Lower leg skin (tissue), 4 donors: ENCODE data around the gene PTPRN2. TPM values are rescaled to one million over a fixed set of nuclear protein-coding genes. Genes with fewer than 3 reads are reported as not detected.

Experiments used
- DNase-seq, 2 donors: peaks; one replicate each; pipeline ENCODE4 v3.0.0-alpha.2; 2019; ENCODE audit warnings: low spot score in 2 of 2
- H3K4me3 ChIP-seq: fragments of 200-600 bp; sonication (generic); 2 replicates; pipeline ENCODE4 v1.5.1; 2017; ENCODE audit warnings: mild to moderate bottlenecking, low read depth; ENCODE audit not compliant: poor library complexity, severe bottlenecking
- POLR2A ChIP-seq, 2 donors: fragments of 450-650 bp; IDR thresholded peaks; one replicate each; pipeline ENCODE4 v1.6.1; 2016 to 2017; ENCODE audit warnings: antibody characterized with exemption in 2 of 2, mild to moderate bottlenecking in 1 of 2, moderate library complexity in 1 of 2
- WGBS, 2 donors: methylation state at CpG; one replicate each; pipeline ENCODE4 v1.1.5; 2018; 5-methylcytosine and 5-hydroxymethylcytosine counted together
- intact Hi-C: fragments of 100-400 bp; cut with DNase I; formaldehyde crosslinking; loops from one replicate; pipeline ENCODE4 v1.15.0; 2023; ENCODE audit warnings: low total_unique reads
- total RNA-seq, 4 donors: library from RNA; depleted of rRNA; stranded (reverse); fragments of >200 nt; gene quantifications; one replicate each; pipeline ENCODE4 v1.1.0, GENCODE V29; 2016
- TF ChIP-seq, protein P1 (sequence below), 3 donors: fragments of 450-650 bp; IDR thresholded peaks; one replicate each; pipeline ENCODE4 v1.5.1; 2016; ENCODE audit warnings: antibody characterized with exemption in 3 of 3, mild to moderate bottlenecking in 3 of 3, moderate library complexity in 2 of 3

PTPRN2 gene
- total RNA-seq, 4 donors from 2014 or later = 0.11 to 1.6 (median 0.92) TPM

DNA sequence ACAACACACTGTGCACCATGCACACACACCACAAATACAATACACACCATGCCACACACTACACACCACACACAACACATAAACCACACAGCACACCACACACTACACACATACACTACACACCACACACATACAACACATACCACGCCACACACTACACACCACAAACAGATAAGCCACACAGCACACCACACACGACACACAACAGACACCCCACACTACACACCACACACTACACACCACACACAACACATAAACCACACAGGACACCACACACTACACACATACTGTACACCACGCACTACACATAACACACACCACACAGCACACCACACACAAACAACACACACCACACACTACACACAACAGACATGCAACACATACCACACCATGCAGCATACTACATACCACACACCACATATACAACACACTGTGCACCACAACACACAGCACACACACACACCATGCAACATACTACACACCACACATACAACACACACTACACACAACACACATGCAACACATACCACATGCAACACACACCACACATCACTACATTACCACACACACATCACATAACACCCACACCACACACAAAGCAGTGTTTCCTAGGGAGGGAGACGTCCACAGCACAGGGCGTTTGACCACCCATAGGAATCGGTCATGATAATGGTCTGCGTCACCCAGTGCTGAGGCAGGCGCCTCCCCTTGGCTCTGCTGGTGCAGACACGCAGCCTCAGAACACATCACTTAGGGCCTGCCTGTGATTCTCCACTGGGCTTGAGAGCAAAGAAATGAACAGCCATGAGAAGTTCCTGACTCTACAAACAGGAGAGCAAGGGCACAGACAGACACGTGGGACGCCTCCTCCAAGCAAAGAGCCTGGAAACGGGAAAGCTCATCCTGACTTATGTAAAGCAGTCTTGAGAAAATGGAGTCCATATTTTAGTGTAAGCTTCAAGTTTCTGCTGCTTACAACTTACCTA lies 458.3 kb downstream of the PTPRN2 start:
- TF ChIP-seq, protein P1, sequence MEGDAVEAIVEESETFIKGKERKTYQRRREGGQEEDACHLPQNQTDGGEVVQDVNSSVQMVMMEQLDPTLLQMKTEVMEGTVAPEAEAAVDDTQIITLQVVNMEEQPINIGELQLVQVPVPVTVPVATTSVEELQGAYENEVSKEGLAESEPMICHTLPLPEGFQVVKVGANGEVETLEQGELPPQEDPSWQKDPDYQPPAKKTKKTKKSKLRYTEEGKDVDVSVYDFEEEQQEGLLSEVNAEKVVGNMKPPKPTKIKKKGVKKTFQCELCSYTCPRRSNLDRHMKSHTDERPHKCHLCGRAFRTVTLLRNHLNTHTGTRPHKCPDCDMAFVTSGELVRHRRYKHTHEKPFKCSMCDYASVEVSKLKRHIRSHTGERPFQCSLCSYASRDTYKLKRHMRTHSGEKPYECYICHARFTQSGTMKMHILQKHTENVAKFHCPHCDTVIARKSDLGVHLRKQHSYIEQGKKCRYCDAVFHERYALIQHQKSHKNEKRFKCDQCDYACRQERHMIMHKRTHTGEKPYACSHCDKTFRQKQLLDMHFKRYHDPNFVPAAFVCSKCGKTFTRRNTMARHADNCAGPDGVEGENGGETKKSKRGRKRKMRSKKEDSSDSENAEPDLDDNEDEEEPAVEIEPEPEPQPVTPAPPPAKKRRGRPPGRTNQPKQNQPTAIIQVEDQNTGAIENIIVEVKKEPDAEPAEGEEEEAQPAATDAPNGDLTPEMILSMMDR (IDR thresholded peaks at IDR 0.05) = no peak
- TF ChIP-seq POLR2A (IDR thresholded peaks at IDR 0.05) = no peak
- intact Hi-C loops = no loop called here
- DNase-seq = peak in 1 of 2 donors; percentile 13
- H3K4me3 ChIP-seq = no peak overlapping the region
- WGBS, 2 donors = 80 to 91% methylated on average over 12 of the region's 12 CpGs

DNA sequence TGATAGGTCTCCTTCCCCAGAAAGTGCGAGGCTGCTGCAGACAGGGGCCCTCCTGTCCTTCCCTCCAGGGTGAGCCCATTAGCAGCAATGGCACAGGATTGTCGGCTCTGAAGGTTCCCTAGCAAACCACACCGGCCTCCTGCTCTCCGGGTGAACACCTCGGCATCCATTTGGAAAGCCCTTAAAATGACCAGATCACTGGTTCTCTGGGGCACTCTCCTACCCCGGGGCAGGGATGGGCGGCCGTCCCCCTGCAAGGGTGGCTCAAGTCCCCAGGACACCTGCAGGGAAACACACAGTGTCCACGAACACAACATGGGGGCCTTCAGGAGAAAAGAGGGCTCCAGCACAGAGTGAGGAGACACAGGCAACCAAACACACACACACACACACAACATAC lies 459.1 kb downstream of the PTPRN2 start:
- WGBS, 2 donors = 78 to 87% methylated on average over 9 of the region's 9 CpGs
- DNase-seq = peak in 1 of 2 donors; percentile 34
- intact Hi-C loops = no loop called here
- no peak for TF ChIP-seq POLR2A (IDR thresholded peaks at IDR 0.05)
- TF ChIP-seq, protein P1 (IDR thresholded peaks at IDR 0.05) = no peak
- H3K4me3 ChIP-seq = no peak overlapping the region

GRCh38 chr7:158127241-158127640 lies 460.4 kb downstream of the PTPRN2 start:
- DNase-seq = peak in 1 of 2 donors; percentile 64
- no peak overlapping the region for H3K4me3 ChIP-seq
- WGBS, 2 donors = 91 to 97% methylated on average over 15 of the region's 15 CpGs
- intact Hi-C loops = no loop called here
- no peak for TF ChIP-seq POLR2A (IDR thresholded peaks at IDR 0.05)
- TF ChIP-seq, protein P1 (IDR thresholded peaks at IDR 0.05) = no peak

DNA sequence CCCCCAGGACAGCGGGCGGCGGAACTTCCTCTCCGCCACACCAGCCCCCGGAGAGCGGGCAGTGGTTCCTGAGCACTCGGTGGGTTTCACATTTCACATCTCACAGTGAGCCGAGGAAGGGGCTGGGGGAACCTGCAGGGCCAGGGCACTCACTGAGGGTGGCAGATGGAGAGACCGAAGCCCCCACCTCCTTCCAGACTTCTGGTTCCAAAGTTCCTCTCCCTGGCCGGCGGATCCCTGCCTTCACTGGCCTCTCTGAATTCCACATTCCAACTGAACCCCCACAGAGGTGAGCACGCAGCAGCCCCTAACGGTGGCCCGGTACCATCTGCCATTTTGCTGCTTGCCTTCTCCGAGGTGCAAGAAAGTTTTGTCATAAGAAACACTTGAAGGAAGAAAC lies 461.0 kb downstream of the PTPRN2 start:
- intact Hi-C loops = no loop called here
- TF ChIP-seq, protein P1 (IDR thresholded peaks at IDR 0.05) = no peak
- no peak for TF ChIP-seq POLR2A (IDR thresholded peaks at IDR 0.05)
- no peak for DNase-seq
- WGBS, 2 donors = 84 to 97% methylated on average over 13 to 15 of the region's 15 CpGs
- H3K4me3 ChIP-seq = no peak overlapping the region

DNA sequence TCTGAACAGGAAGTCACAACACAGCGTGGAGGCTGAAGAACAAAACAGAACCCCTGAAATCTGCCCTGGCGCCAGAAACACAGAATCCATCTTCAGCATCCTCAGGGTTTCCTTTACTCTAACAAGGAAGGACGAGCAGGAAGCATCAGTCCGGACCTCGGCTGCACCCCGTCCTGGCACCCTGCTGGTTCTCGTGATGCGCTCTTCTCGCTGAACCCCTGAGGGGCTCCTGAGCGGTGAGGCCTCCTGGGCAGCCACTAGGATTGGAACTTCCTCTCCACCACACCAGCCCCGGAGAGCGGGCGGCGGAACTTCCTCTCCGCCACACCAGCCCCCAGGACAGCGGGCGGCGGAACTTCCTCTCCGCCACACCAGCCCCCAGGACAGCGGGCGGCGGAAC lies 461.9 kb downstream of the PTPRN2 start:
- DNase-seq = peak in 1 of 2 donors; percentile 54
- TF ChIP-seq, protein P1 (IDR thresholded peaks at IDR 0.05) = no peak
- no peak for TF ChIP-seq POLR2A (IDR thresholded peaks at IDR 0.05)
- intact Hi-C loops = no loop called here
- no peak overlapping the region for H3K4me3 ChIP-seq
- 87 to 90% methylated on average over 14 to 22 of the region's 22 CpGs for WGBS, 2 donors
